ENCODE data around the gene GPM6B.

GRCh38 chrX:13747836-13748235, 69.1 kb downstream of the GPM6B start:
- TF ChIP-seq TARDBP (IDR thresholded peaks at IDR 0.05) = no peak
- TF ChIP-seq FOXK2 (IDR thresholded peaks at IDR 0.05) = no peak
- no peak for TF ChIP-seq FOXA1 (IDR thresholded peaks at IDR 0.05)
- TF ChIP-seq NFRKB (IDR thresholded peaks at IDR 0.05) = no peak
- TF ChIP-seq CTBP1 (IDR thresholded peaks at IDR 0.05; ENCODE audit: borderline replicate concordance) = no peak
- no peak for TF ChIP-seq LEF1 (IDR thresholded peaks at IDR 0.05; ENCODE audit: borderline replicate concordance)
- TF ChIP-seq ELF4 (IDR thresholded peaks at IDR 0.05) = no peak
- TF ChIP-seq BHLHE40 (IDR thresholded peaks at IDR 0.05; ENCODE audit: borderline replicate concordance) = no peak
- 0 out of 2 replicates have a peak, but pooled peaks have one; percentile 15 for TF ChIP-seq PKNOX1 (IDR thresholded peaks at IDR 0.05)
- TF ChIP-seq ARNT (IDR thresholded peaks at IDR 0.05) = no peak
- TF ChIP-seq SP1 (IDR thresholded peaks at IDR 0.05) = no peak
- no peak for TF ChIP-seq SUZ12 (IDR thresholded peaks at IDR 0.05)
